ENCODE measurements around the gene SH3PXD2B.

DNA sequence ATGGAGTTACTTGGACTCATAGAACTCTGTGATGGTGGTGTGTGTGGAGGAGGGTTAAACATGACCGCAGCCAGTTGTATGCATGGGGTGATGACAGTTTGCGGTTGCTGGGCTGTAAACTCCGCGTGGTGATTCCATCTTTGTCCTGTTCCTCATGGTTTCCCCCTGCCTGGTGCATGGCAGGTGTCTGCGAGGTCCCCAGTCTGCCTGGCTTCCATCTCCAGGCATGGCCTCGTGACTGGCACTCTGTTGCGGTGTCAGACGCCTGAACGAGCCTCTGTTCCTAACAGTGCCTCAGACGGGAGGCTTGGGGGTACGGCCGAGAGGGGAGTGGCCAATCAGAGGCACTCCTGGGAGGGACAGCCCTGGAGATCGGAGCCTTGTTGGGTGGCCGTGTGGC, 33.9 kb upstream of the SH3PXD2B start:
- TF ChIP-seq CTCF (IDR thresholded peaks at IDR 0.05) (no peak), POLR2A (IDR thresholded peaks at IDR 0.05) (no peak)

Data from lower leg skin (tissue), 3 donors.